GM21737 (cell line): ENCODE measurements around the gene PSTPIP1.
"Not testable (repeated sequence)": the region's sequence is repeated elsewhere in the genome, so short reads cannot be mapped to it uniquely, and the experiment has no call there.

Experiments
- ATAC-seq: cut with Tn5 transposase; IDR thresholded peaks from one replicate; pipeline ENCODE4 v1.9.1; 2021; ENCODE audit warnings: mild to moderate bottlenecking, moderate library complexity; ENCODE audit not compliant: unreplicated experiment

Gene PSTPIP1

DNA sequence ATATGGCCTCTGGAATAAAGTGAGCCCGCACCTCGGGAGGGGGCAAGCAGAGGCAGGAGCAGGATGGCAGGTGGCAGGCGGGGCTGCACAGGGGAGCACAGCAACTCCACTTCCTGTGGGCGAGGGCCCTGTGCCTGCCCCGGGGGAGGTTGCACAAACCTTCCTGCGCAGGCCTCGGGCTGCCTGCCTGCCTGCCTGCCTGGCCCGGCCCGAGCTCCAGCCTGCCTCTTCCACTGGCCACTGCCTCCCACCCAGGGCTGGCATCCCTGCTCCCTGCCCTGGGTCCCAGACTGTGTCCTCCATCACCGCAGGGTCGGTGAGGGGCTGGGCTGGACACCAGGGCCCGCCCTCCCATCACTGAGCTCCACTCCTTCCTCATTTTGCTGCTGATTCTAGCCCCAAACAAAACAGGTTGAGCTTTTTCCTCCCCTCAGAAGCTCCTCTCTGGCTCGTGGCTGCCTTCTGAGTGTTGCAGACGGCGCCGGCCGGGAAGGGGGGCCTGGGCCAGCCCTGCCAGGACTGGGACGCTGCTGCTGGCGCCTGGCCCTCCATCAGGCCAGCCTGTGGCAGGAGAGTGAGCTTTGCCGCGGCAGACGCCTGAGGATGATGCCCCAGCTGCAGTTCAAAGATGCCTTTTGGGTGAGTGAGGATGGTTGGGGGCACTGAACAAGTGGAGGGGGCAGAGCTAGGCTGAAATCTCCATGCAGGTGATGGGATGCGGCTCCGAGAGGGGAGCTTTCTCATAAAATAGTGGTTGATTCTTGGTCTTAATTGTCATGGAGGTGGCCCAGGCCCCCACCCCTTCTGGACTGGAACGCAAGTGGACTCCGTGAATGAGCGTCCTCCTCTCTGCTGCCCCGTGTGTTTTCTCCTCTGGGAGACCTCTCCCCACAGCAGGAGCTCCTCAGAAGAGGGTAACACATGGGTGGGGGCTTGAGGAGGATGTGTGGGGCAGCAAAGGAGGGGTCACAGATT is at the start of gene PSTPIP1:
TSS of gene PSTPIP1 (plus strand) at position 156 of the 975 bp plus-strand sequence. CDS start at position 604, 448 bp downstream.
- peak; percentile 61 for ATAC-seq

DNA sequence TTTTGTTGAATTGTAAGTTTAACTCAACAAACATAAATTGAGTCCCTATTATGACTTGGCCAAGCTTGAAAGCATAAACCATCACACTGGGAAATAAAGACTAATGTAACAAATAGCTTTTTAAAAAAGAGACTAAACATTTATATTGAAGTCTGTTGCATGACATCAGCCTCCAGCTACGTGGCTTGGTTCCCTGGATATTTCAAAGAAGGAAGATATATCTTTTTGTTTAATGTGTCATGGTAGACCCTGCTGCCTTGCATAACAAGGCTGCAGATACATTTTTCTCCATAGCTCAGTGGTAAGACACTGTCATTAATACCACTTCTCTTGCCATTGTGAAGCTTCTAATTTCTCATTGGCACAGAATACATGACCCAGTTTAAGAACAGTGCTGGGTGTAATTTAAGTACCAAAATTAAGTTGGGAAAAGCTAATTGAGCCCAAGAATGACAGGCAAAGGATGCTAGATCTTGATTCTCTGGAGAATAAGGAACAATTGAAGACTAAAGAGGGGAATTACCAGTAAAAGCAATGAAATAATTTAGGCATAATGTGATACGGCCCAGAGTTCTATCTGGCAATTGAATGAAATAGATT is 49.3 kb upstream of the PSTPIP1 start:
- no peak for ATAC-seq

DNA sequence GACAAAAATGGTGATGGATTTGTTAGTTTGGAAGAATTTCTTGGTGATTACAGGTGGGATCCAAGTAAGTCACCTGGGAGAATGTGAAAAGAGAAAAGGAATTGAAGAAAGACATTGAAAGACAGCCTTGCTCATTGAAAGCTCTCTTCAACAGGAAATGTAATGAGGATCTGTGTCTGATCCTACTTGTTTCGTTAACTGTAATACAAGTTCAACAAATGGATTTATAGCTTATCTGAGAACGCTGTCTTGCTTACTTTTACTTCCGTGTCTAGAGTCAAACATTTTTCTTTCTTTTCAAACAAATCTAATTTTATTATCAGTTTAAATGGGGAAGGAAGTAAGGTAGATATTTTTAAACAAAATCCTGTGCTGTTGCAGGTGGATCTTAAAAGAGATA is 47.5 kb upstream of the PSTPIP1 start:
- ATAC-seq = no peak

DNA sequence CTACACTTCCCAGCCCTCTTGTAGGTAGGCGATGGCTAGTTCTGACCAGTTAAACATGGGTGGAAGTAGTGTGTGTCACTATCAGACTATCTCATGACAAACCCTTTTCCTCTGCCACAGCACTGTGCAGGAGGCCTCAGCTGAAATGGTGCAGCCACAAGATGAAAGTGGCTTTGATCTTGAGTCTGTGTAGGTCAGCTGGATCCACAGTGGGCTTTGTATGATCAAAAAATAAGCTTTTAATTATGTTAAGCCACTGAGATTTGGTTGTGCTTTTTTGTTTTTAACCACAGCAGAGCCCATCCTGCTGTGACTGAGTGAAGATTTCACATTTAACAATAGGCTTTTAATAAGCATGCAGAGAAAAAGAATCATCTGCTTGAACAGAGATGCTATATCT is 43.7 kb upstream of the PSTPIP1 start:
- no peak for ATAC-seq

DNA sequence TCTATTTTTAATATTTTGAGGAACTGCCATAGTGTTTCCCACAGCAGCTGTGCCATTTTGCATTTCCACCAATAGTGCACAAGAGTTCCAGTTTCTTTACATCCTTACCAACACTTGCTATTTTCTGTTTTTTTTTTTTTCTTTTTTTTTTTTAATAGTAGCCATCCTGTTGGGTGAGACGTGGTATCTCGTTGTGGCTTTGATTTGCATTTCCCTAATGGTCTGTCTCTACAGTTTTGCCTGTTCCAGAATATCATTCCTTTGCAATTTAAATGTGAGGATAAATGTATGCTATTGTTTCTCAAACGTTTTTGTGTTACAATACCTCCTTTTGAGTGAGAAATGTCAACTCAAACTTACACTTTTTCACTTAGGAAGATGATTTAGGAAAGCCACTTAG is 41.0 kb upstream of the PSTPIP1 start:
- ATAC-seq = no peak

DNA sequence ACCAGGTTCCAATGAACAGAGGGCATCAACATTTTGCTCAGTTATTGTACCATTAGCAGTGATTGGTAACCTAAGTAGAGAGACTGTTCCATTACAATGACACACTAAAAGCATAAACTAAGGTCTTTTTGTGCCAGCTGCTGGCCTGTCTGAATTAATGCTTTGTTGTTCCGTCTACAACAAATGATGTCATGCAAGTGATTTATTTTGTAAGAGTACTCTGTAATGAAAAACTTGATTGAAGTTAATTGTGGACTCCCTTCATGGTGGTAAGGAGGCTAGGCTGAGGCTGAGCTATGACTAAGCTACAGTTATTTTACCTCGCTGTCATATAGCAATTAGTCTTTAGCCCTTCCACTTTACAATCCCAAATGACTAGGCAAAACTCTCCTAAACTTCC is 40.2 kb upstream of the PSTPIP1 start:
- no peak for ATAC-seq

DNA sequence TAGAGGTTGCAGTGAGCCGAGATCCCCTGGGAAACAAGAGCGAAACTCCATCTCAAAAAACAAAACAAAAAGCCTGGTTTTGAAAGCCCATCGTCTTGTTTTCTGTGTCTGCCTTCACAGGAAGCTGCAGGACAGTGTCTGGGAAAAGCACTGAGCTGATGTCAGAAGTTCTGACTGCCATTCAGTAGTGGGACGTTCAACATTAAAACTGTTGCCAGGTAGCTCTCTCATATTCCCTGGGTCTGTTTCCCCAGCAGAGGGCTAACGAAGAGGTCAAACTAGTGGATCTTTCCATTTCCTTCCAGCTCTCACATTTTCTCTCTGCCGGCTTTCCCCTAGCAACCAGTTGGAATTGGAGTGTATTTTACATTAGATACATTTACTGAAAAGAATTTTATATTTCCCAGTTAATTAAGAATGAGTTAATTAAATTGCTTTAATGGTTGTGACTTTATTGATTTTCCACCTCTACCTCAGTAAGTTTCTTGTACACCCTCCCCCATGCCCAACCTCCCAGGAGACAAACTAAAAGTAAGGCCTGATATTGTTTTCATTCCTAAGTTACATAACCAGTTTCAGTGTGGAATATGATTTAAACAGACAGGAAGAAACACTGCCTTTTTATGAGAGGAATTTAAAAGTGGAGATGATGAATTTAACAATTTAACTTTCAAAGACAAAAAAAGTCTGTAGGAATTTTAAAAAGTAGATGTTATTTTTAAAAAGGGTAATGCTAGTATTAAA is 33.5 kb upstream of the PSTPIP1 start:
- no peak for ATAC-seq

DNA sequence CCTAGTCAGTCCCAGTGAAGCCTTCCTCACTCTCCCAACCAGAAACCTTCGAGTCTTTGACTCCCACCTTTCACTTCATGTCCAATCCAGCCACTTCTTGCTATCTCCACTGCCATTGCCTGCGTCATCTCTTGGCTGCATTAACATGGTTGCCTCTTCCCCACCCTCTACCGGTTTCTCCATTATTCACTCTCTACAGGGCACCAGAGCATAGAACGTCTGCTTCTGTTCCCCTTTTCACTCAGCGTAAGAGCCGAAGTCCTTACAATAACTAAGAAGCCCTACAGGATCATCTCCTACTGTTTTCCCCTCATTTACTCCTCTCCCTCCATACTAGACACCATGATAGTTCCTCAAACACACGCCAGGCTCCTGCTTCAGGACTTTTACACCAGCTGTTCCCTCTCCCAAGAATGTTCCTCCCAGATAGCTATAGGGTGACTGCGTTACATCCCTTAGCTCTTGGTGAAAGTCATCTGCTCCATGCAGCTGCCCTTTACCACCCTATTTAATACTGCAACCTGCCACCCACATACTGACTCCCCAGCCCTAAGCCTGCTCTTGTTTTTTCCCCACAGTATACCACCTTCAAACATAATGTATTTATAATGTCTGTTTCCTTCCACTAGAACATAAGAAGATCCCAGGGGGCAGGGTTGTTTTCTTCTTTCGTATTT is 32.5 kb upstream of the PSTPIP1 start:
- no peak for ATAC-seq

DNA sequence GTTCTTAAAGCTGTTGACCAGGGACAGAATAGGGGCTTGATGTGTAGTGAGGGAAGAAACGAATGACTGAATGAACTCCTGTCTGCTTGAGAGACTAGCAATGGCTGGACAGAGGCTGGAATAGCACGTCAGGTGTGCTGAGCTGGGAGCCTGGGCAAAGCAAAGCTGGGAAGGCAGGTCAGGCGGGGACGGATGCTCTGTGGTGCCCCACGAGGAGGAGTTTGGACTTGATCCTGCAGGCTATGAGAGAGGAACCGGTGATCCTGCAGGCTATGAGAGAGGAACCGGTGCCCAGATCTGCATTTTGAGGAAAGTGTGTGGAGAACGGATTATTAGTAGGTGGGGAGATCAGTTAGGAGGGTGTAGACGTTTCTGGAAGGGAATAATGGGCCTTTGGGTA is 31.3 kb upstream of the PSTPIP1 start:
- no peak for ATAC-seq

DNA sequence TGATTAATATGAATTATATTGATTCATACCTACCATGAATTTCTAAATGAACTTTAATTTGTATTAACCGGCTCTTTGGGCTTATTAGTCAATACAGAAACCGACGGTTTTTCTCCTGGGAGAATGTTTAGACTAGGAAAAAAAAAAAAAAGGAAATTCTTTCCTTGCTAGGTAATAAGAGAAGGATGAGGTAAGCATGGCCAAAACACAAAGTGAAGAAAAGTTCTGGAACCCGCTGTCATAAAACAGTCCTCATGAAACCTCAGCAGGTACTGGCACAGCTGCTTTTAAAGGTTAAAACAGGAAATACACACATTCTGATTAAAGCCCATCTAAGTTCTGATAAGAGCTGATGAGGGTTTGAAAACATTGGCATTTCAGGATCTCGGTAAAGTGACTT is 30.8 kb upstream of the PSTPIP1 start:
- no peak for ATAC-seq

DNA sequence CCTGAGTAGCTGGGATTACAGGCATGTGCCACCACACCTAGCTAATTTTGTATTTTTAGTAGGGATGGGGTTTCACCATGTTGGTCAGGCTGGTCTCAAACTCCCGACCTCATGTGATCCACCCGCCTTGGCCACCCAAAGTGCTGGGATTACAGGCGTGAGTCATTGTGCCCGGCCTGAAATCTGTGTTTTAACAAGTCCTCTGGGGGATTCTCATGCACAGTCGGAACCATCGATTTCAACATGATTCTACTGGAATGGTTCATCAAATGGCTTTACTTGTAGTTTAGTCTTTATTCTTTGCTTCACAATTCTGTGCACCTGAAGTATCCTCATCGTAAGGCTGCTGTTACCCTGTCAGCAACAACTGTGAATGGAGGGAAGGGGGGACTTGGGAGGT is 28.9 kb upstream of the PSTPIP1 start:
- ATAC-seq = not testable (repeated sequence)

DNA sequence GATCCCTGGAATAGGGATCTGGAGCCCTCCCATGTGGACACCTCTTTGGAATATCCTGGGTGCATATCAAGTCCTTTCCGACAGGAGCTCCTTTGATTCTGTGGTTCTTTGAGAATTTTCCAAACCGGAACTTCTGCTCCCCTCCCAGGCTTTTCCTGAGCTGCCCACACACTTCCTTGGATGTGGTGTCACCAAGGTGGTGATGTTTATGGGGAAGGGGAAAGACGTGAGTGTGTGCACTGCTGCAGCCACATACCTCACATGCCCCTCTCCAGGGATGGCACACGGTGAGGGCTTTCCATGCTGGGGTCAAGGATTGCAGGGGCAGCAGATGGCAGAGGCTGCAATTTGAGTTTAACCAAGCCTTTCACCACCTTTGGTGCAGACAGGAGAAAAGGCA is 27.9 kb upstream of the PSTPIP1 start:
- ATAC-seq = no peak

DNA sequence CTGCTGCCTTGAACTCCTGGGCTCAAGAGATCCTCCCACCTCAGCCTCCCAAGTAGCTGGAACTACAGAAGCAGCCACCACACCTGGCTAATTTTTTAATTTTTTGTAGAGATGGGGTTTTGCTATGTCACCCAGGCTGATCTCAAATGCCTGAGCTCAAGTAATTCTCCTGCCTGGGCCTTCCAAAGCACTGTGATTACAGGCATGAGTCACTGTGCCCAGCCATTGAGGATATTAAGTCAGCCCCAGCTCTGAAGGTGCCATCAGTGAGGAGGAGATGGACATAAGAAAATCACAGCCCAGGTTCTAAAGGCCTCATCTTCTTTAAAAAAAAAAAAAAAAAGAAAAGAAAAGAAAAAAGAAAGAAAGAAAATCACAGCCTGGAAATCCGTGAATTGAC is 26.6 kb upstream of the PSTPIP1 start:
- no peak for ATAC-seq

DNA sequence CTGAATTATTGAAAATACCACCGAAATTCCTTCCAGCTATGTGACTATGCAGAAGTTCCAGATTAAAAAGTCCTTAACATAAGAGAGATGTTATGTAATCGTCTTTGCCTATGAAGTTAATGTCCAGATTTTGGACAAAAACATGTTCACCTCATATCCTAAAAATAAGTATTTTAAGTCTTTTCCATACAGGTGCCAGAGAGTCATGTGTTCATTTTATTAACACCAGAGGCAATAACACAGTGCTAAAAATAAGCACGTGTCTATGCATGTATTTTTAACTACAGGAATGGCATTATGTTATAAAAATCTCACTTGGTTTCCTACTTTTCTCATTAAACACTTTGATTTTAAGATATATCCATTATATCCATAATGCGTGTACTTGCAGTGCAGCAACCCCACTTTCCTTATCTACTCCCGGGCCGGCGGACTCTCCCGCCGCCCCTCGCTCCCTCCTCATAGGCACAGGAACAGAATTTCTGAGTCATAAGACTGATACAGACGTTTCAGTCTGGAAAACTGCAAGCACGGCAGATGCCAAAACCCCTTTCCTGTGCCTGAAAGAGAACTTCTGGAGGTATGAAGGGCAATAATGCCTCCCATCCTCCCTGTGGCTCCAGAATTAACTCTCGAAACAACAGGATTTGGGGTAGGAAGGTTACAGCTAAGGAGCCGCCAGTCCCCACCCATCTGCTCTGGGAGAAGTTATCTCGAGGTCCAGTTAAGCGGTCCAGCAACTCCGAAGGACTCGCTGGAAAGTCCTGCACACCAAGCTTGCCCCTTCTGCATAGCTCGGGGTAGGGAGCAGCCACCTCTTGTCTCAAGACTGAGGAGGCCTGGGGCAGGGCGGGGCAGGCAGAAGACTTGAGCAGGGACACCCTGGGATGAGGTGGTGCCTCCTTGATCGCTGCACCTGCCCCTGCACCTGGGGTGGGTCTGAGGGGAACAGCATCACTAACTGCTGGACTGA is 22.3 kb upstream of the PSTPIP1 start:
- no peak for ATAC-seq

DNA sequence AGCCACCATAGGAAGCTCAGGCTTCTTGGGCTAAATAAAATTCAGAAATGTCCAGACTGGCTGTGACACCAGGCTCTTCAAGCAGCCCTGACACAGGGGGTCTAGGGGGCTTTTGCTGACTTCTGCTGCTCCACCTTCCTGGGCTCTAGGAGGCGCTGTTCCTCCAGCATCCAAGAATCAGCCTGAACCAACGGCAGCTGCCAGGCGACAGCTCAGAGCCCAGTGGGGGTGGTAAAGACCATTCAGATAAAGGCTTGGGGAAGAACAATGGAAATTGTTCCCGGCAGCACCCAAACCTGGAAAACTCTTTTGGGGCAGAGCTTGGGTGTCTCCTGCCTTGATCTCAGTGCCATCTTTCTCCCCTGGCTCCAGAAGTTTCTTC is 21.6 kb upstream of the PSTPIP1 start:
- ATAC-seq = no peak

DNA sequence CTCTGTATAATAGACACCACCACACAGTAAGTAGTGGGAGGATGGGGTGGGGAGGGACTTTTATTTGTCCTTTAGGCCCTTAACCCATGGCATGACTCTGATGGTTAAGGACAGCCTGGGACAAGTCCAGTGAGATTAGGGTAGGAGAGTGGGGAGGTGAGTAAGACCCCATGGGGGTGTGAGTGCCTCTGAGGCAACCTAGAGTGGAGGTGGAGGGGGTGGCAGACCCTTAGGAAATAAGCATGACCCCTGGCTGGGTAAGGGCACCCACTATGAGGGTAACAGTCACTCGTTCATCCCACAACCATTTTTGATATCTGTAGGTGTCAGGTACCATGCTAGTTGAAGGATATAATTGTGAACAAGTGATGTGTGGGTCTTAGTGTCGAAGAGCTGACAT is 21.0 kb upstream of the PSTPIP1 start:
- no peak for ATAC-seq

DNA sequence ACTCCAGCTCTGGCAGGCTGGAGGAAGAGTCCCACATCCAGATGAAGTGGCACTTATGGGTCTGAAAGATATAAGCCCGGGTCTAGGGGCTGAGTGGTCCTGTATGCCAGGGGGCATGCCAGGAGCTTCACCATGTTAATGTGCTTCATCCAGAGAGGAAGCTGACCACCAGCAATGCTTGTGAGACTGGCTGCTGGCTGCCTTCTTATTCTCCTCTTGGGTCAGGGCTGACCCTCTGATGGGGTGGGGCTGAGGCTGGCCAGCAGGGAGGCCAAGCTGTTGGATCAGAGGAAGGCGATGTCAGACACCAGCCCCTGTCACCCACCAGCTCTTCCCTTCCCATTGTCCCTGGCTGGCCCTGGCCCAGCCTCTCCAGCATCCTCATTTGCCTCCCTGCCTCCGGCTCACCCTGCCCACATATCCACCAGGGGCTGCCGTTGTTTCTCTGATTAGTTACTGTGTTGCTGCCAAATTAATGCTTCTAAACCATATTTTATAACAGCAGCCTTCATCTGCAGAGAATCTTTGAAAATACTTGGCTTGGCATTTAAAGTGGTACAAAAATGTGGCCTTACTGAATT is 20.4 kb upstream of the PSTPIP1 start:
- no peak for ATAC-seq

DNA sequence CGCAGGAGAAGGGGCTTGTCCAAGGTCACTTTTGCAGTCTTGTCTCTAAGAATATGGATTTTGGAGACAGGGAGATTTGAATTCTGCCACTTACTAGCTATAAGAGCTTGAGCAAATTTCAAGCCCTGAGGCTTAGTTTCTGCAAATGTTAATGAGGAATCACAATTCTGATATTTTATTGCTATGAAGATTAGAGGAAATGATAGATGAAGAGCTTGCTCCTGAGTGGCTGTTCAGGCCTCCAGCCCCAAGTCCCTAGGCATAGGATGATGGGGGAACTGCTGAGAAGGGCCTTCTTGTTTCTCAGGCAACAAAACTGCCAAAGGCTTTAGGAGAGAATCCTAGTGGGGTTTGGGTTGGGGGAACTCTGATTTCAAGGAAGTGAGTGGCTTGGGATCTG is 18.8 kb upstream of the PSTPIP1 start:
- no peak for ATAC-seq

DNA sequence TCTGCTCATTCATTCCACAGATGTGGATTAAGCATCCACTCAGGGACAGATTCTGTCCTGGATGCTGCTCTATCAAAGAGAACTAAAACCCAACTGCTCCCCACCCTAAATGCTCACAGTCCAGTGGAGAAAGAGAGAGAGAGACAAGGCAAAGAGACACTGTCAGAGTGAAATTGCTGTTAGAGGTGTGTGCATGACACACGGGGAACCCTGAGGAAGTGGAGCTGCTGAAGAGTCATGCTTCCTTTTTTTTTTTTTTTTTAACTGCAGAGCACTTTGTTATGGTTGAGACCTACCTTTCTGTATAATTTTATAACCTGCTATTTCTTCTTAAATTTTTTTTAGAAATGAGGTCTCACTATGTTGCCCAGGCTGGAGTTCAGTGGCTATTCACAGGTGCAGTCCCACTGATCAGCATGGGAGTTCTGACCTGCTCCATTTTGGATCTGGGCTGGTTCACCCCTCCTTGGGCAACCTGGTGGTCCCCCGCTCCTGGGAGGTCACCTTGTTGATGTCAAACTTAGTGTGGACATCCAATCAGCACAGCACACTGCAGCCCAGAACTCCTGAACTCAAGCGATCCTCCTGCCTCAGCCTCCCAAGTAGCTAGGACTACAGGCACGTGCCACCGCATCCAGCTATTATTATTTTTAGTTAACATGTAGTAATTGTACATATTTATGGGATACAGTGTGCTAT is 18.2 kb upstream of the PSTPIP1 start:
- ATAC-seq = no peak
